Ureter (tissue), 1 donor: ENCODE data around the gene NOP16. TPM values are rescaled to one million over a fixed set of nuclear protein-coding genes. Genes with fewer than 3 reads are reported as not detected.

Source experiments
- DNase-seq: peaks from one replicate; pipeline ENCODE4 v3.0.0-alpha.2; 2020; ENCODE audit warnings: low spot score
- total RNA-seq: library from RNA; stranded (reverse); gene quantifications from one replicate; pipeline ENCODE4 v1.2.4, GENCODE V29; 2023
- donor health status: DM: yes; HTN: yes; CAD: no.

NOP16 gene
- total RNA-seq, 1 donor from 2014 or later = 26.6 TPM

DNA sequence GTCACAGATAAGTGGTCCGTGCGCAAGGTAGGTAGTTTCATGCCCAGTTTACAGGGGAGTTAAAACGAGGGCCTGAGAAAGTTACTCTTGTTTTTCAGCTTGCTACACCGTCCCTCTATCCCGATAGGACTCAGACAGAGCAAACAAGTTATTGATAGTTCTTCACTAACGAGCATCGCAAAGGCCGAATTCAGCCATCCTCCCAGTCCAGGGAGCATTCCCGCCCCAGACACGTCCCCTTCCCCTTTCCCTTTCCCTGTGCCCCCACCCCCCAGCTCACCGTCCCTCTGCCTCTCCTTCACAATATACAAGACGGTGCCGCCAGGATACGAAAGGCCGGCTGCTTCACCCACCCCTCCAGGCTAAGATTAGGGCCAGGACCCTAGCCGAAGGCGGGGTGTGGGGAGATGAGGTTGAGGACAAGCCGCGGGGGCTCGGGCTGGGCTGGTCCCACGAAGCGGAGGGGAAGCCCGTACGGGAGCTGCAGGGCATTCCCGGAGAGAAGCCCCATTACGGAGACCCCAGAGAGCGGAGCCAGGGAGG lies 27.4 kb downstream of the NOP16 start:
- DNase-seq = no peak

DNA sequence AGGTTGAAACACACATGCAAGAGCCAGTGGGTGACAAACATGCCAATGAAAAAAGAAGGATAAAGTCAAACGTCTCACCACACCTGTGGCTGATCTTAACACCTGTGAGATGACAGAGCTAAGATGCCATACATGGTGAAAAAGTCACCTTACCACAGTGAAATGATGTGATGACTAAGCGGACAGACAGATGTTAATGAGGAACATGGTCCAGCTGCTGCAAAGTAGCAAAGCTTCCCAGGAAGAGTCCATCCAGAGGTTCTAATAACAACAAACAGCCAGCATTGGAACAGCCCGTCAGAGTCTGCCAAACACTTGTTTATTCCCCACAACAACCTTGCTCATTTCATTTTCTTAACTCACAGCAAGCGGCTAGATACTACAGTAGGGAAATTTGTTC lies 28.7 kb downstream of the NOP16 start:
- DNase-seq = no peak

GRCh38 chr5:176356179-176356566 lies 32.2 kb downstream of the NOP16 start:
- no peak for DNase-seq

DNA sequence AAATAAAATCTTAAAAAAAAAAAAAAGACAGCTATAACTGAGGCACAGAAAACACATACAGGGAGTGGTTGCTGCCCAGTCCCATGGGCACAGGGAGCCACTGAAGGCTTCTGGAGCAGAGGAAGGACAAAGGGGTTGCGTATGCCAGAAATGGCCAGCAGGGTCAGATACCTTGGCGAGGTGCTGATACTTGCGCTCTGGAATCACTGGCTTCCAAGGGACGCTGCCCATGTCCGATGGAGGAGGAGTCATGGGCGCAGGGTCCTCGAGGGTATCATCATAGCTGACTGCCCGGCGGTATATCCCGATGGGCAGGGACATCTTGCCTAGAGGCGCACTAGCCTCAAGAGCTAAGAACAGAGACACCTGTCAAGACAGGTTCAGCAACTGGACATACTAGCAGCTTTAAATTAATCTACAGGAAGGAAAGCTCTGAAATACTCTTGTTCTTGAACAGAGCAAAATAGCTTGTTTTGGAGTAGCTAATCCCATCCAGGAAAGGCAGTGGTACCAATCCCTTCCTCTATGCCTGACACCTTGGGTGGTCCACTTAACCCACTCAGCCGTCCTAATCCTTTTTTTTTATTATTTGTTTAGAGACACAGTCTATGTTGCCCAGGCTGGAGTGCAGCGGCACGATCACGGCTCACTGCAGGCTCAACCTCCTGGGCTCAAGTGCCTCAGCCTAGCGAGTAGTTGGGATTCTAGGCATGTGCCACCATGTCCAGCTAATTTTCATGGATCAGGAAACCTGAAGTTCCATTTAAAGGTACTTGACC lies 32.8 kb downstream of the NOP16 start:
- no peak for DNase-seq

- DNase-seq = no peak
Measured at GRCh38 chr5:176353533-176353932, 34.9 kb downstream of the NOP16 start.

GRCh38 chr5:176352116-176352878 lies 36.1 kb downstream of the NOP16 start:
- DNase-seq = no peak

DNA sequence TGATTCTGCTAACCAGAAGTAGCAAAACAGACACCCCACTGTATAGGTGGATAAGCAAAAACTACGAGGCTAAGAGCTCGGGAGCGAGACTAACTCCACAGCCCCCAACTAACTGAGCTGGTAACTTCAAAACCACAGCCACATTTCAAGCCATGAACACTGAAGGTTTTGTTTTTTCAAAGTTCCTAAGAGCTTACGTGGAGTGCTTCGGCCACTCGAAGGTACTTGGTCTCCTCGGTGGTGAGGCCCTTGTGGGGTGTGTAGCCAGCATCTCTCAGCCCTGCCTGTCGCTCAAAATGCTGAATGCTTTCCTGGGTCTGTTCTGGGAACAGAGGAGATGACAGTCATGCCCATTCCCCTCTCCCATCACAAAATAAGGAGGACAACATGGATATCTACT lies 38.0 kb downstream of the NOP16 start:
- DNase-seq = no peak

DNA sequence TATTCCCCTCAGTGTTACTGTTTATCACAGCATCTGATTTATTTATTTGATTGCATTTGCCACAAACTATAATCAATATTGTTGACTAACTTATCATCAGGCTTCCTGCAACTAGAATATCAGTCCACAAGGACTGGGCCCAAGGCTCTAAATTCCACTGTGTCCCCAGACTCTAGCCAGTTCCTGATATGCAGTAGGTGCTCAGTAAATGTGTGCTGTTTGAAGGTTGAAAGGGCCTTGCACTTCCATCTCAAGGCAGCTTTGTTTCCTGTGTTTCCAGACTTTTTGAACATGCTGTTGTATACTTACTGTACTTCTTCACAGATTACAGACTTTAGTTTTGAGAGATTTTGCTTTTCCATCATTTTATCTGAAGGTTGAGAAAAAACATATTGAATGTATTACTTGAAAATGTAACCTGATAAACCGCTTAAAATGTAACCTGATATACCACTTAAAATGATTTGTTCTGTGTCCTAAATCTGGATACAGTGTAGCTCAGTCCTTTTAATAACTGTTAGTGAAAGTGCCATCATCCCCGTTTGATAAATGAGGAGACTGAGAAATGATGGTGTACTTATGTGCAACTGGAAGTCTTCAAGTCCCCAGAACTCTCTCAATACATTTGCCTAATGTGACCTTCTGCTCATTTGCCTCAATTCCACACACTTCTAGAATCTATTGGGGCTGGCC lies 45.5 kb downstream of the NOP16 start:
- DNase-seq = no peak

DNA sequence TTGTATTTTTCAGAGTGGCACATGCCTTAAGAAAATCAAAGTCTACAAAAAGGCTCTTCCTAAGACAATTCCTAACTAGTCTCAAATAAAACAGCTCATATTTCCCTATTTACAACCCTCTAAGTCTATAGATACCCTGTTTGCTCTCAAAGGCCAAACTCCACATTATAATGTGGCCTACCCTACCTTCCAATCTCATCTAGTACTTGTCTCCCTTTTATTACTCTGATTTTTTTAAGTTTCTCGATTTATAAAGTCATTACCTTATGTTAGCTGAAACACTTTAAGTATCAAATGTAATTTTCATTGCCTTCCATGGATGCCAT lies 46.3 kb downstream of the NOP16 start:
- DNase-seq = no peak

GRCh38 chr5:176341325-176342157 lies 46.9 kb downstream of the NOP16 start:
- DNase-seq = no peak

GRCh38 chr5:176339304-176339703 lies 49.1 kb downstream of the NOP16 start:
- no peak for DNase-seq

- no peak for DNase-seq
Measured at GRCh38 chr5:176337913-176338312, 50.5 kb downstream of the NOP16 start.

- DNase-seq = no peak
Measured at GRCh38 chr5:176334031-176334770, 54.2 kb downstream of the NOP16 start.

Other genes with a start within 250 kb of the NOP16 start
- gene SIMC1, start 150.2 kb downstream of the NOP16 start, total RNA-seq = 25.7 TPM
- 115 TPM for gene KIAA1191, start 26.8 kb downstream of the NOP16 start, total RNA-seq
- gene ARL10, start 23.1 kb downstream of the NOP16 start, total RNA-seq = 9.3 TPM
- 145 TPM for gene HIGD2A, start 153 bp upstream of the NOP16 start, total RNA-seq
- gene CLTB, start 27.9 kb upstream of the NOP16 start, total RNA-seq = 66.1 TPM
- 50.1 TPM for gene FAF2, start 59.8 kb upstream of the NOP16 start, total RNA-seq
- gene RNF44, start 148.8 kb upstream of the NOP16 start, total RNA-seq = 71.5 TPM
- not detected for gene CDHR2, start 160.7 kb upstream of the NOP16 start, total RNA-seq
- gene GPRIN1, start 221.6 kb upstream of the NOP16 start, total RNA-seq = 0.13 TPM
- gene SNCB, start 241.9 kb upstream of the NOP16 start, total RNA-seq = not detected
- gene EIF4E1B, start 242.1 kb upstream of the NOP16 start, total RNA-seq = not detected